Naive B cell (primary cell): ENCODE measurements around the gene CRIP2. TPM values are rescaled to one million over a fixed set of nuclear protein-coding genes. Genes with fewer than 3 reads are reported as not detected.

Source experiments
- ATAC-seq, 2 donors: fragments of 150-1000 bp; cut with Tn5 transposase; 2 replicates each; pipeline ENCODE4 v1.10.0; 2021; ENCODE audit warnings: low read depth in 2 of 2, mild to moderate bottlenecking in 2 of 2, moderate library complexity in 2 of 2
- DNase-seq: peaks from one replicate; pipeline ENCODE4 v3.0.0; 2022
- H3K27ac Mint-ChIP-seq, 6 donors: one replicate each; pipeline ENCODE4 v1.8.0; 2020 to 2022; ENCODE audit warnings: mild to moderate bottlenecking in 6 of 6, mixed read lengths in 6 of 6, moderate library complexity in 5 of 6, inconsistent platforms in 2 of 6
- H3K27me3 Mint-ChIP-seq, 3 donors: one replicate each; pipeline ENCODE4 v1.8.0; 2021 to 2022; ENCODE audit warnings: mixed read lengths in 3 of 3, mild to moderate bottlenecking in 1 of 3
- H3K36me3 Mint-ChIP-seq, 2 donors: one replicate each; pipeline ENCODE4 v1.8.0; 2020 to 2022; ENCODE audit warnings: mixed read lengths in 2 of 2, inconsistent platforms in 1 of 2, mild to moderate bottlenecking in 1 of 2
- H3K4me1 Mint-ChIP-seq, 3 donors: one replicate each; pipeline ENCODE4 v1.8.0; 2020 to 2022; ENCODE audit warnings: mixed read lengths in 3 of 3, inconsistent platforms in 1 of 3, mild to moderate bottlenecking in 1 of 3, moderate library complexity in 1 of 3
- H3K4me3 Mint-ChIP-seq, 8 donors: one replicate each; pipeline ENCODE4 v1.8.0; 2020 to 2022; ENCODE audit warnings: mild to moderate bottlenecking in 8 of 8, mixed read lengths in 8 of 8, moderate library complexity in 8 of 8, inconsistent platforms in 2 of 8
- H3K9me3 Mint-ChIP-seq, 7 donors: one replicate each; pipeline ENCODE4 v1.8.0; 2020 to 2022; ENCODE audit warnings: mixed read lengths in 7 of 7, mild to moderate bottlenecking in 5 of 7, inconsistent platforms in 2 of 7, moderate library complexity in 1 of 7
- polyA plus RNA-seq, 6 donors: library from polyadenylated mRNA; unstranded; fragments of 300-500 nt; fragmentation: Illumina TruSeq; gene quantifications; one replicate each; pipeline ENCODE4 v1.2.3, GENCODE V29; 2021; ENCODE audit warnings: low read depth in 6 of 6

The CRIP2 gene
- polyA plus RNA-seq, 6 donors from 2014 or later: 2.0 to 27.3 (median 8.4) TPM

GRCh38 chr14:105484997-105485393 lies 10.4 kb downstream of the CRIP2 start:
- no peaks in the 10 kb centered on the region for H3K27me3 Mint-ChIP-seq
- no peak for DNase-seq
- H3K4me1 Mint-ChIP-seq: peaks cover 45 to 70% (median 47%) of the 10 kb centered on the region in 3 donors

DNA sequence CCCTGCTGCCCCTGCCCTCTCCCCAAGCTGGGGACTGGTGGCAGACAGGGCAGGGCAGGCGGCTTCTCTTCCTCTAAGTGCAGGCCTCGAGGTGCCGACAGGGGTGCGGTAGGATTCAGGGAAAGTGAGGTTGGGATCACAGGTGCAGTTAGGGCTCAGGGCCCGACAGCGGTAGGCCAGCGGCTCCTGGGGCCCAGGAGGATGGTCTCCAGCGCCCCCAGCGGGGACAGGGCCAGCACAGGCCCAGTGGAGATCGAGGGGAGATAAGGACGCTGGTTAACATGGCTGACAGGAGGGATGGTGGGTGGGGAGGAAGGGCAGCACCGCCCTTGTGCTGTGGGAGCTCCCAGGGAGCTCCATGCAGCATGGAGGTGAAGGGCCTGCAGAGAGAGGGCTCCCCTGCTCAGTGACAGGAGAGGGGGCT lies 11.1 kb downstream of the CRIP2 start:
- H3K4me1 Mint-ChIP-seq: peaks cover 38 to 62% (median 39%) of the 10 kb centered on the region in 3 donors

More at GRCh38 chr14:105484997-105485393, 10.4 kb downstream of the CRIP2 start:
- ATAC-seq: no peak
- Mint-ChIP-seq H3K9me3 (no peaks in the 10 kb centered on the region), H3K36me3 (no peaks in the 10 kb centered on the region), H3K27ac (peak overlapping the region in 5 of 6 donors; percentile 88 to 96 (median 92)), H3K4me3 (peak overlapping the region in 4 of 8 donors; percentile 36 to 78 (median 51))

GRCh38 chr14:105486163-105486973 lies 11.7 kb downstream of the CRIP2 start, which contains the start of gene CRIP1:
Gene CRIP1, plus strand, starts transcription at chr14:105486886. Its CDS starts 374 bp downstream, at chr14:105487260.
- DNase-seq: peak; percentile 49
- no peaks in the 10 kb centered on the region for H3K36me3 Mint-ChIP-seq
- H3K9me3 Mint-ChIP-seq: no peaks in the 10 kb centered on the region
- no peak for ATAC-seq
- H3K4me1 Mint-ChIP-seq: peaks cover 32 to 56% (median 34%) of the 10 kb centered on the region in 3 donors
- H3K27me3 Mint-ChIP-seq: no peaks in the 10 kb centered on the region
- H3K4me3 Mint-ChIP-seq: peak within 1 kb of the TSS; percentile 78 to 92 (median 84)
- peak within 1 kb of the TSS; percentile 89 to 96 (median 95) for H3K27ac Mint-ChIP-seq

More for the DNA sequence above, 11.1 kb downstream of the CRIP2 start:
- peak overlapping the region; percentile 87 to 96 (median 92) for H3K27ac Mint-ChIP-seq
- H3K9me3 Mint-ChIP-seq: no peaks in the 10 kb centered on the region
- H3K27me3 Mint-ChIP-seq: no peaks in the 10 kb centered on the region
- ATAC-seq (no peak), DNase-seq (peak; percentile 51)
- H3K36me3 Mint-ChIP-seq: no peaks in the 10 kb centered on the region
- peak overlapping the region in 6 of 8 donors; percentile 58 to 84 (median 78) for H3K4me3 Mint-ChIP-seq

DNA sequence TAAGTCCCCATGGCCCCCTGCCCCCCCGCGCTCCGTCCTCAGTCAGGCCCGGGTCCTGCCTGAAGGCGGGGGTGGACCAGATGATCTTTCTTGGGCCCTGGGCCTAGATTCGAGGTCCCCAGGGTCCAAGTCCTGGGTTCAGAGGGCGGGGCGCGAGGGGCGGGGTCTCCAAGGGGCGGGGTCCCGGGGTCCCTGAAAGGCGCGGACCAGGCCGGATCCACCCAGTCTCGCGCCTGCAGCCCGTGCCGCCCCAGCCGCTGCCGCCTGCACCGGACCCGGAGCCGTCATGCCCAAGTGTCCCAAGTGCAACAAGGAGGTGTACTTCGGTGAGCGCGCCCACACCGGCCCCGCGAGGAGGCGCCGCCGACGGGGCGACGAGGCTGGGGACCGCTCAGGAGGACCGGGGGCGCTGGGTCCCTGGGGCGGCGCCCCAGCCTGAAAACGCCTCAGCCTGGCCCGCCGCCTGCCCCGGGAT lies 12.4 kb downstream of the CRIP2 start:
- Mint-ChIP-seq H3K27ac (peak overlapping the region in 5 of 6 donors; percentile 89 to 96 (median 92)), H3K27me3 (no peaks in the 10 kb centered on the region), H3K4me3 (peak overlapping the region; percentile 56 to 92 (median 82)), H3K4me1 (peaks cover 32 to 55% (median 35%) of the 10 kb centered on the region in 3 donors), H3K9me3 (no peaks in the 10 kb centered on the region), H3K36me3 (no peaks in the 10 kb centered on the region)
- DNase-seq (peak; percentile 58), ATAC-seq (no peak)

- peaks cover 27 to 51% (median 30%) of the 10 kb centered on the region in 3 donors for H3K4me1 Mint-ChIP-seq
- ATAC-seq: peak; percentile 3 to 5
- peak; percentile 84 for DNase-seq
- no peaks in the 10 kb centered on the region for H3K36me3 Mint-ChIP-seq
- peak overlapping the region; percentile 78 to 92 (median 84) for H3K4me3 Mint-ChIP-seq
- no peaks in the 10 kb centered on the region for H3K9me3 Mint-ChIP-seq
- peak overlapping the region; percentile 27 to 96 (median 94) for H3K27ac Mint-ChIP-seq
- no peaks in the 10 kb centered on the region for H3K27me3 Mint-ChIP-seq
Observed at GRCh38 chr14:105487449-105487985, 12.9 kb downstream of the CRIP2 start.

DNA sequence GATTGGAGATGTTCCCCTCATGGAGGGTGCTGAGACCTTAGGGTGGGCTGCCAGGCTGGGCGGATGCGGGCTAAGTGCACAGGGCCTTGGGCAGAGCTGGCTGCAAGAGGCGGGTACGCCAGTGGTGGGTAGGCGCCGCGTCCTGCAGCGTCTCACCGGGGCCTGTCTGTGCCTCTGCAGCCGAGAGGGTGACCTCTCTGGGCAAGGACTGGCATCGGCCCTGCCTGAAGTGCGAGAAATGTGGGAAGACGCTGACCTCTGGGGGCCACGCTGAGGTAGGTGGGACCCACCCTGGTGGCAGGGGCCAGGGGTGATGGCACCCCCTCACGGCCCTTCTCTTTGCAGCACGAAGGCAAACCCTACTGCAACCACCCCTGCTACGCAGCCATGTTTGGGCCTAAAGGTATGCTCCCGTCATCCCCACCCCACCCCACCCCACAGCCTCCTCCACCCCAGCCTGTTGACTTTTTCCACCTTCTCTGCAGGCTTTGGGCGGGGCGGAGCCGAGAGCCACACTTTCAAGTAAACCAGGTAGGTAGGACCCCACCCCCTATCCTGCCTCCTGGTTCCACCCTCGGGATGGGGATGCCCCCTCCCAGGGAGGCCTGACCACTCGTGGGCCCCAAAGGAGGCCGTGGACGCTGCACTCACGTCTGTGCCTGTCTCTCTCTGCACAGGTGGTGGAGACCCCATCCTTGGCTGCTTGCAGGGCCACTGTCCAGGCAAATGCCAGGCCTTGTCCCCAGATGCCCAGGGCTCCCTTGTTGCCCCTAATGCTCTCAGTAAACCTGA lies 13.6 kb downstream of the CRIP2 start:
- DNase-seq: no peak
- Mint-ChIP-seq H3K27ac (peak overlapping the region in 5 of 6 donors; percentile 49 to 96 (median 95)), H3K27me3 (no peaks in the 10 kb centered on the region), H3K36me3 (no peaks in the 10 kb centered on the region), H3K9me3 (no peaks in the 10 kb centered on the region), H3K4me1 (peaks cover 27 to 49% (median 30%) of the 10 kb centered on the region in 3 donors), H3K4me3 (peak overlapping the region; percentile 78 to 92 (median 84))
- ATAC-seq: no peak

DNA sequence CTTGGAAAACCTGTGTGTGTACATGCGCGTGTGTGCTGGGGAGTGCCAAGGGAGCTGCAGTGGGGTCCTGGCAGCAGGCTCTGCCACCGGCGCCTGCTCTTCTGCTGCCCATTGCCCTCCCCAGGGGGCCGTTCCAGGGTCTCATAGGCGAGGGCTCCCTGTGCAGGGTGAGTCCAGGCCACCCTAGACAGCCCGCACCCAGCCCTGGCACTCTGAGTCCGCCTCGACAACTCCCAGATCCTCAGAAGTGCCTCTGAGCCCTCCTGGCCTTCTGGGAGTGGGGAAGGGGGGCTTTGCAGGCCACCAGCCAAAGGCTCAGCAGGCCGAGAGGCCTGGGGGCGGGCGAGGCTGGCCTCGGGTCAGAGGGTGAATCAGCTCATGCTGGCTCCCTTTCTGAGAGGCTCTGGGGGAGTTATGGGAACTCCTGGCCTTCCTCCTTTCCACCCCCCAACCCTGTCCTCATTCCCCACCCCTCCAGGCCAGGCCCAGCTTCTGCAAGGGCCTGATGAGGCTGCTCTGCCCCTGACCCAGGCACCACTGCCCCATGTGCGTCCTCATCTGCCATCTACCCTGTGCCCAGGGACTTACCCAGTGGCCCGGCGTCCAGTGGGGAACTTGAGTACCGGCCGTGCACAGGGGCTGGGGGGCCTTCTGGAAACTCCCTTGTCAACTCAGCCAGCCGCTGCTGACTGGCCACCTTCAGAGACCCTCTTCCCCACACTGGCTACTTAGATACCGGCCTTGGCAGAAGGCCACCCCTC lies 14.3 kb downstream of the CRIP2 start:
- Mint-ChIP-seq H3K4me1 (peaks cover 27 to 48% (median 30%) of the 10 kb centered on the region in 3 donors), H3K27ac (peak overlapping the region; percentile 96 to 99 (median 98)), H3K4me3 (peak overlapping the region; percentile 78 to 93 (median 86)), H3K9me3 (no peaks in the 10 kb centered on the region), H3K27me3 (no peaks in the 10 kb centered on the region), H3K36me3 (no peaks in the 10 kb centered on the region)
- ATAC-seq (no peak), DNase-seq (no peak)

DNA sequence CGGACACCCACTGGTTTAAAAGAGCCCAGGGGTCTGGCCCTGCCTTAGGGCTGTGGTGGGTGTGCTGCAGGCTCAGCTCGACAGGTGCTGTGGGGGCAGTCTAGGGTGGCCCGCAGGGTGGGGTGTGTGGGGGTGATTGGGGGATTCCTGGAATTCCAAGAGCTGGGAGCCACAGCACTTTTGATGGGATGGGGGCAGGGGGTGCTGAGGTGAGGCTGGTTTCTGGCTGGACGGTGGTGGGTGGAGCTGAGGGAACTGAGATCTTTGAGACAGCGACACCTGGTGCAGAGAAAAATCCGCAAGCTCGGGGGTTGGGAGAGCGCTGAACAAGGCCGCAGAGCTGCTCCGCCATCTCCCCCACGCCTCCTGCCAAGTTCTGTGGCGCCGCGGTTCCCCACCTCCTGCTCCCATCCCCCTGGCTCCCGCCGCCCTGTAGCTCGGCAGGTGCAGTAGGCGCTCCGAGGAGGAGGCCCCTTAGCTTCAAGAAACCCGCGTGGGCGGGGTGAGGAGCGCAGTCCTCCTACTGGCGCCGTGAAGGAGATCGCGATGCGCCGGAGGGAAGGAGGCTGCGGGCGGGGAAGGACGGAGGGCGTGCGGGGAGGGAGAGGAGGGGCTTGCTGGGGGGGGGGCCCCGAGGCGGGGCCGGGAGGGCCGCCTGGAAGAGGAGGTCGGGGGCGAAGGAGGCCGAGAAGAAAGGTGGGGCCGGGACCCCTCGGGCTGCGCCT lies 15.1 kb downstream of the CRIP2 start:
- no peaks in the 10 kb centered on the region for H3K27me3 Mint-ChIP-seq

GRCh38 chr14:105490267-105490571 lies 15.6 kb downstream of the CRIP2 start:
- Mint-ChIP-seq H3K4me1 (peaks cover 20 to 39% (median 23%) of the 10 kb centered on the region in 3 donors), H3K27ac (peak overlapping the region in 1 of 6 donors; percentile 96), H3K36me3 (no peaks in the 10 kb centered on the region), H3K9me3 (no peaks in the 10 kb centered on the region), H3K27me3 (no peaks in the 10 kb centered on the region), H3K4me3 (peak overlapping the region in 5 of 8 donors; percentile 78 to 93 (median 86))
- DNase-seq: no peak
- ATAC-seq: peak; percentile 0

More for the DNA sequence above, 15.1 kb downstream of the CRIP2 start:
- peak overlapping the region; percentile 96 to 99 (median 98) for H3K27ac Mint-ChIP-seq
- peak; percentile 84 for DNase-seq
- H3K9me3 Mint-ChIP-seq: no peaks in the 10 kb centered on the region
- H3K4me1 Mint-ChIP-seq: peaks cover 21 to 40% (median 23%) of the 10 kb centered on the region in 3 donors
- H3K36me3 Mint-ChIP-seq: no peaks in the 10 kb centered on the region
- peak overlapping the region; percentile 78 to 93 (median 86) for H3K4me3 Mint-ChIP-seq
- ATAC-seq: peak; percentile 10 to 14

DNA sequence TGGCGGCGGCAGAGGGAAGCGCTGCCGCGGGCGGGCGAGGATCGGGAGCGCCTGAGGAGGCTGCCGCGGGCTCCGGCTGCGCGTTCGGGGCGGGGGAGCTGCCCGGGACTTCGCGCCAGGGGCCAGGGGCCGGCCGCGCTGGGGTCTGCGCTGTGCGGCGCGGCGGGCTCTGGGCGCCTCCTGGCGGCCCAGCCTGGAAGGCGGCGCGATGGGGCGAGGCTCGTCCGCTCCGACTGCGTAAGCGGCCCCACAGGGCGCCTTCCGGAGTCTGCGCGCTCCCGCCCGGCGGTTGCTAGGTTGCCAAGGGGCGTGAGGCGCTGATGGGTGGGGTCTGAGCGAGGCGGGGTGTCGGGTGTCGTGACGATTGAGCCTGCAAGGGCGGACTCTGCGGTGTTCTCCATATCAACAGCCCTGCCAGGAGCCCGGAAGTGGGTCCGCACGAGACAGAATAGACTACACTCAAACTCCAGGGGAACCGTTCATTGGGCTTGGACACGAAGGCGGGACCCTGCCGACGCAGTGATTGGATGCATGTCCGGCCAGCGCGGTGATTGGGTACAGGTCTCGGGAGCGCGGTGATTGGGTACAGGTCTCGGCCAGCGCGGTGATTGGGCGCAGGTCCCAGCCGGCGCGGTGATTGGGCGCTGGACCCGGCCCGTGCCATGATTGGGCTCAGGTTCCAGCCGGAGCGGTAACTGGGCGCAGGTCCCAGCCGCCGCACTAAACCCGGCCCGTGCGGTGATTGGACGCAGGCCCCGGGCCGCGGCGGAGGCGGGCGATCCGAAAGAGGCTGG lies 16.1 kb downstream of the CRIP2 start, which contains the start of gene TEDC1:
Gene TEDC1, plus strand, starts transcription at position 675 of the 794 bp plus-strand sequence. CDS start 130 bp downstream, outside the sequence.
- DNase-seq: peak; percentile 100
- H3K27me3 Mint-ChIP-seq: no peaks in the 10 kb centered on the region
- peak within 1 kb of the TSS; percentile 96 to 99 (median 98) for H3K27ac Mint-ChIP-seq
- H3K9me3 Mint-ChIP-seq: no peaks in the 10 kb centered on the region
- H3K4me1 Mint-ChIP-seq: peaks cover 18 to 34% (median 20%) of the 10 kb centered on the region in 3 donors
- peak; percentile 64 to 66 for ATAC-seq
- peak within 1 kb of the TSS; percentile 78 to 95 (median 92) for H3K4me3 Mint-ChIP-seq
- H3K36me3 Mint-ChIP-seq: no peaks in the 10 kb centered on the region

- peaks cover 16 to 27% (median 17%) of the 10 kb centered on the region in 3 donors for H3K4me1 Mint-ChIP-seq
- H3K4me3 Mint-ChIP-seq: peak overlapping the region; percentile 78 to 95 (median 91)
- H3K36me3 Mint-ChIP-seq: no peaks in the 10 kb centered on the region
- H3K27ac Mint-ChIP-seq: peak overlapping the region; percentile 86 to 99 (median 97)
- H3K9me3 Mint-ChIP-seq: no peaks in the 10 kb centered on the region
- no peaks in the 10 kb centered on the region for H3K27me3 Mint-ChIP-seq
- DNase-seq (peak; percentile 71), ATAC-seq (peak; percentile 12 to 16)
Observed at GRCh38 chr14:105491366-105491973, 16.8 kb downstream of the CRIP2 start.
